IPS-20b (cell line): Measurements from ENCODE around the gene TGM3.

ENCODE experiments used
- H3K27ac ChIP-seq: one replicate; pipeline ENCODE4 v1.5.1; 2013; ENCODE audit warnings: low read length
- H3K27me3 ChIP-seq: 2 replicates; pipeline ENCODE4 v1.6.1; 2013; ENCODE audit warnings: mild to moderate bottlenecking, low read length, inconsistent platforms; ENCODE audit not compliant: insufficient read depth
- H3K36me3 ChIP-seq: 2 replicates; pipeline ENCODE4 v1.6.1; 2013; ENCODE audit warnings: low read depth, mild to moderate bottlenecking, inconsistent platforms, low read length, moderate library complexity; ENCODE audit not compliant: insufficient read depth
- H3K4me1 ChIP-seq: 2 replicates; pipeline ENCODE4 v1.6.1; 2013; ENCODE audit warnings: mild to moderate bottlenecking, control low read depth, inconsistent platforms, low read length, moderate library complexity; ENCODE audit not compliant: insufficient read depth
- H3K4me3 ChIP-seq: 2 replicates; pipeline ENCODE4 v1.5.1; 2013; ENCODE audit warnings: mild to moderate bottlenecking, low read length, inconsistent platforms
- H3K9ac ChIP-seq: 2 replicates; pipeline ENCODE4 v1.6.1; 2013; ENCODE audit warnings: low read depth, mild to moderate bottlenecking, inconsistent platforms, low read length, moderate library complexity
- H3K9me3 ChIP-seq: 2 replicates; pipeline ENCODE4 v1.6.1; 2013; ENCODE audit warnings: mild to moderate bottlenecking, low read depth, low read length, inconsistent platforms; ENCODE audit not compliant: insufficient read depth

TGM3 gene

GRCh38 chr20:2346188-2346587 lies 50.4 kb downstream of the TGM3 start:
- no peaks in the 10 kb centered on the region for H3K36me3 ChIP-seq
- H3K4me3 ChIP-seq = no peak overlapping the region
- H3K4me1 ChIP-seq = peaks cover 4% of the 10 kb centered on the region; the same call in 1 of the 2 replicates
- H3K27ac ChIP-seq = no peak overlapping the region
- no peaks in the 10 kb centered on the region for H3K27me3 ChIP-seq
- H3K9ac ChIP-seq = no peak overlapping the region
- no peaks in the 10 kb centered on the region for H3K9me3 ChIP-seq

DNA sequence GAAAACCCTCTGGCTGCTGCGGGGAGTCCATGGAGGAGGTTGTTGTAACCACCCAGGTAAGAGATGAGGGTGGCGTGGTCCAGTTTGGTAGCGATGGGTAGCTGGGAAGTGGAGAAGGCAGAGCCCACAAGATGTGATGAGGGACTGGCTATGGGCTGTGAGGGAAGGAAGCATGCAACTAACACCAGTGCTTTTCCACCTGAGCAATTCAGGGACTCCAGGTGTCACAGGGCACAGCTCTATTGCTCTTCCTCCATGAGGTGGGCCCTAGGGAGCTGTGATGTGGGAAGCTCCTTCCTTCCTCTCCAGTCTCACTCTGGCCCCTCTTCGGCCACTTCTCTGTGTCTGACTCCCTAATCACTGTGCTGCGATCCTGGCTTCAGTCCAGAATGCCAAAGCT lies 52.5 kb downstream of the TGM3 start:
- H3K9me3 ChIP-seq = no peaks in the 10 kb centered on the region
- no peak overlapping the region for H3K4me3 ChIP-seq
- H3K27me3 ChIP-seq = no peaks in the 10 kb centered on the region
- no peak overlapping the region for H3K9ac ChIP-seq
- H3K4me1 ChIP-seq = peaks cover 4% of the 10 kb centered on the region; the same call in 1 of the 2 replicates
- H3K36me3 ChIP-seq = no peaks in the 10 kb centered on the region
- no peak overlapping the region for H3K27ac ChIP-seq

GRCh38 chr20:2349801-2350200 lies 54.0 kb downstream of the TGM3 start:
- Histone ChIP-seq H3K9me3 (no peaks in the 10 kb centered on the region), H3K27ac (no peak overlapping the region), H3K36me3 (no peaks in the 10 kb centered on the region), H3K9ac (no peak overlapping the region), H3K4me1 (peaks cover 4% of the 10 kb centered on the region; the same call in 1 of the 2 replicates), H3K27me3 (no peaks in the 10 kb centered on the region), H3K4me3 (no peak overlapping the region)

DNA sequence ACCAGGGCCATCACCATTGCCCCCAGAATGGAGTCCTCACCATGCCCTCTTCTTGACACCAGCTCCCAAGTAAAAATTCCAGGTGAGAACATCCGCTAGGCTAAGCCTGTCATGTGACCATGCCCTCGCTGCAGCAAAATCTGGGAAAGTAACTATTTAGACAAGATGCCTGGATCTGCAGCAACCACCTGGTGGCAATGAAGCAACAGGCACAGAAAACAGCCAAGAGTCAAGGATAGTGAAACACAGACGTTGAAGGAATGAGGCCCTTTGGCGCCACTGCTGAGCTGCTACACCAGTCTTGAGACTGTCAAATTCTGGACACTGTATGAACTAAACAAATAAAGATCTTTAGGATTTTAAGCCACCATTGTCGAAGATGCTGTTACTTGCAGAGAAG lies 54.8 kb downstream of the TGM3 start:
- Histone ChIP-seq H3K27me3 (no peaks in the 10 kb centered on the region), H3K27ac (no peak overlapping the region), H3K4me1 (peaks cover 4% of the 10 kb centered on the region; the same call in 1 of the 2 replicates), H3K9ac (no peak overlapping the region), H3K36me3 (no peaks in the 10 kb centered on the region), H3K4me3 (no peak overlapping the region), H3K9me3 (no peaks in the 10 kb centered on the region)

GRCh38 chr20:2353231-2353630 lies 57.4 kb downstream of the TGM3 start:
- no peak overlapping the region for H3K9ac ChIP-seq
- no peaks in the 10 kb centered on the region for H3K9me3 ChIP-seq
- no peaks in the 10 kb centered on the region for H3K36me3 ChIP-seq
- peaks cover 4% of the 10 kb centered on the region; the same call in 1 of the 2 replicates for H3K4me1 ChIP-seq
- no peaks in the 10 kb centered on the region for H3K27me3 ChIP-seq
- H3K27ac ChIP-seq = no peak overlapping the region
- H3K4me3 ChIP-seq = no peak overlapping the region

- Histone ChIP-seq H3K4me1 (no peaks in the 10 kb centered on the region), H3K27ac (no peak overlapping the region), H3K4me3 (no peak overlapping the region), H3K36me3 (no peaks in the 10 kb centered on the region), H3K27me3 (no peaks in the 10 kb centered on the region), H3K9me3 (peaks cover 8% of the 10 kb centered on the region; the same call in 1 of the 2 replicates), H3K9ac (no peak overlapping the region)
Observed at GRCh38 chr20:2357114-2357513, 61.3 kb downstream of the TGM3 start.

GRCh38 chr20:2358006-2358405 lies 62.2 kb downstream of the TGM3 start:
- H3K4me1 ChIP-seq = no peaks in the 10 kb centered on the region
- H3K9ac ChIP-seq = no peak overlapping the region
- no peaks in the 10 kb centered on the region for H3K36me3 ChIP-seq
- no peaks in the 10 kb centered on the region for H3K27me3 ChIP-seq
- no peak overlapping the region for H3K27ac ChIP-seq
- H3K4me3 ChIP-seq = no peak overlapping the region
- peaks cover 8% of the 10 kb centered on the region; the same call in 1 of the 2 replicates for H3K9me3 ChIP-seq

DNA sequence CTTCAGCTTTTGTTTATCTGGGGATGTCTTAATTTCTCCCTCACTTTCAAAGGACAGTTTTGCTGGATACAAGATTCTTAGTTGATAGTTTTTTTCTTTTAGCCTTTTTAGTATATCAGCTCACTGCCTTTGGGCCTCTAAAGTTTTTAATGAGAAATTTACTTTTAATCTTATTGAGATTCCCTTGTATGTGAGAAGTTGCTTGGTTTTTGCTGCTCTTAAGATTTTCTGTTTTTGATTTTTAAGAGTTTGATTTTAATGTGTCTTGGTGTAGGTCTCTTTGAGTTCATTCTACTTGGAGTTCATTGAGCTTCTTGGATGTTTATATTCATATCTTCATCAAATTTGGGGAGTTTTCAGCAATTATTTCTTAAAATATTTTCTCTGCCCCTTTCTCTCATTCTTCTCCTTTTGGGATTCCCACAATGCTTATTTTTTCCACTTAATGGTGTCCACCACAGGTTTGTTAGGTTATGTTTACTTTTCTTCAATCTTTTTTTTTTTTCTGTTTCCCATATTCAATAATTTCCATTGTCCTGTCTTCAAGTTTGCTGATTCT lies 65.3 kb downstream of the TGM3 start:
- H3K9ac ChIP-seq = no peak overlapping the region
- no peaks in the 10 kb centered on the region for H3K27me3 ChIP-seq
- H3K27ac ChIP-seq = no peak overlapping the region
- H3K9me3 ChIP-seq = peaks cover 8% of the 10 kb centered on the region; the same call in 1 of the 2 replicates
- H3K4me3 ChIP-seq = no peak overlapping the region
- no peaks in the 10 kb centered on the region for H3K36me3 ChIP-seq
- H3K4me1 ChIP-seq = 0 out of 2 replicates have a peak, but pooled peaks cover 3% of the 10 kb centered on the region

DNA sequence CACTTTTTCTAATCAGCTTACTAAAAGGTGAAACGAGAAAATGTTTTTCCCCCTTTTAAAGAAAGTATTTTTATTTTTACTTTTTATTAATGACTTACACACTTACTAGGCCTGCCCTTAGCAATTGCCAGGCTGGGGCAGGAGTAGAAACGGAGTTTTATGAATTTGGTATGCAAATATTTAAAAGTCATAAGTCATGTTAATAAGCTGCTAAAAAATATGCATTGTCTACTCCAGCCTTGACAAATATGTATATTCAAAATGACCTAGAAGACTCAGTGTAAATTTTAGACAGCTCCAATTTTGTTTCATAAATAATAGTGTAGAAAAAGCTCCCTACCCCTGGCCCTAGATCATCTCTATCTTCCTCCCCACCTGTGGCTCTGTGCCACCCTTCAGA lies 67.4 kb downstream of the TGM3 start:
- H3K9ac ChIP-seq = no peak overlapping the region
- H3K27ac ChIP-seq = no peak overlapping the region
- 0 out of 2 replicates have a peak, but pooled peaks cover 3% of the 10 kb centered on the region for H3K4me1 ChIP-seq
- H3K36me3 ChIP-seq = no peaks in the 10 kb centered on the region
- H3K9me3 ChIP-seq = peaks cover 8% of the 10 kb centered on the region; the same call in 1 of the 2 replicates
- H3K4me3 ChIP-seq = no peak overlapping the region
- H3K27me3 ChIP-seq = no peaks in the 10 kb centered on the region

DNA sequence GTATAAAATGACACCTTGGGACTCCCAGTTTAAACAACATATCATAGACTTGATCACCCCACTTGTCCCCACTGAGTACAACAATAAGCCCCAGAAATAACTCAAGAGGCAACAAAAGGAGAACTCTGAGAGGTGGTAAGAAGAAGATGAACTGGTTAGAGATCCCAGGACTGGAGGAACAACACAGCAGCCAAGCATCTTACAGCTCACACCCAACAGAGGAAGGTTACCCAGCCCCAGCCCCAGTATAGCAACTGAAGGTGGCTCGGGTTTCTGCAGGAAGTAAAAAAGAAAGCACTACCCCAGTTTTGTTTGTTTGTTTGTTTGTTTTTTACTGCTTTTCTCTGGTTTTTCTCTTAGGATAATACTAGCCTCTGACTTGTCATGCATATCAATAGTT lies 67.8 kb downstream of the TGM3 start:
- H3K4me3 ChIP-seq = no peak overlapping the region
- H3K4me1 ChIP-seq = 0 out of 2 replicates have a peak, but pooled peaks cover 3% of the 10 kb centered on the region
- no peaks in the 10 kb centered on the region for H3K27me3 ChIP-seq
- H3K9ac ChIP-seq = no peak overlapping the region
- H3K27ac ChIP-seq = no peak overlapping the region
- H3K9me3 ChIP-seq = peaks cover 8% of the 10 kb centered on the region; the same call in 1 of the 2 replicates
- no peaks in the 10 kb centered on the region for H3K36me3 ChIP-seq

DNA sequence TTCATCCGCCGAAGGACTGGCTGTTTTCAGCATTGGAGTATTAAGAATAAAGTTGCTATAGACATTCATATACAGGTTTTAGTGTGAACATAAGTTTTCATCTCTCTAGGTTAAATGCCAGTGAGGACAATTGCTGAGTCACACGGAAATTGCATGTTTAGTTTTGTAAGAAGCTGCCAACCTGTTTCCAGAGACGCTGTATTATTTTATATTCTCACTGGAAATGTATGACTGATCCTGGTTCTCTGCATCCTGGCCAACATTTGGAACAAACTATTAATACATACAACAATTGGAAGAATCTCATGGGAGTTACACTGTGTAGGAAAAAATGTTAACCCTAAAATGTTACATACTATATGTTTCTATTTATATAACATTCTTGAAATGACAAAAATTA lies 68.2 kb downstream of the TGM3 start:
- H3K9me3 ChIP-seq = peaks cover 8% of the 10 kb centered on the region; the same call in 1 of the 2 replicates
- H3K36me3 ChIP-seq = no peaks in the 10 kb centered on the region
- H3K27me3 ChIP-seq = no peaks in the 10 kb centered on the region
- H3K4me3 ChIP-seq = no peak overlapping the region
- 0 out of 2 replicates have a peak, but pooled peaks cover 3% of the 10 kb centered on the region for H3K4me1 ChIP-seq
- no peak overlapping the region for H3K9ac ChIP-seq
- no peak overlapping the region for H3K27ac ChIP-seq

DNA sequence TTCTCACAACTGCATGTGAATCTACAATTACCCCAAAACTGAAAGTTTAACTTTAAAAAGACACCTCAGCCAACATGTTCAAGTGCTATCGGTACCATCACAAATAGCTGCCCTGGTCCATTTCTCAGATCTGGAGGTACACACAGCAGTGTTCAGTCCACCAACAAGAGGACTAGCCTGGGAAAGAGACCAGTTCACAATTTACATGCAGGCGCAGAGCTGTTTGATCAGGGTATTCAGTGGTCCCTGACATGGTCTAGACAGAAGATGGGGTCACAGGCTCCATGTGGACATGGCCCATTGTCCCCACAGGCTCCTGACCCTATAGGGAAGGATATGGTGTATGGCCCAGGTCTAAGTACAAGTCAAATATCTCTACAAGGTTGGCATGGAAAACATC lies 69.3 kb downstream of the TGM3 start:
- Histone ChIP-seq H3K27ac (no peak overlapping the region), H3K36me3 (no peaks in the 10 kb centered on the region), H3K4me1 (0 out of 2 replicates have a peak, but pooled peaks cover 3% of the 10 kb centered on the region), H3K9me3 (peaks cover 8% of the 10 kb centered on the region; the same call in 1 of the 2 replicates), H3K9ac (no peak overlapping the region), H3K27me3 (no peaks in the 10 kb centered on the region), H3K4me3 (no peak overlapping the region)
